Smooth muscle cell of the brain vasculature (primary cell): ENCODE measurements around the gene GOLGA6L10.
"Not testable (repeated sequence)": the region's sequence is repeated elsewhere in the genome, so short reads cannot be mapped to it uniquely, and the experiment has no call there.

Experiments used
- DNase-seq: peaks from one replicate; pipeline ENCODE4 v3.0.0-alpha.2; 2012; ENCODE audit warnings: low read depth, low spot score

The GOLGA6L10 gene

GRCh38 chr15:82342632-82343374 is 6.5 kb downstream of the GOLGA6L10 start:
- DNase-seq = not testable (repeated sequence)

GRCh38 chr15:82338573-82338972 is 10.7 kb downstream of the GOLGA6L10 start:
- DNase-seq = not testable (repeated sequence)

- DNase-seq = not testable (repeated sequence)
Observed at GRCh38 chr15:82338053-82338452, 11.2 kb downstream of the GOLGA6L10 start.

GRCh38 chr15:82337051-82337450 is 12.2 kb downstream of the GOLGA6L10 start:
- not testable (repeated sequence) for DNase-seq

- not testable (repeated sequence) for DNase-seq
Observed at GRCh38 chr15:82336180-82336647, 13.1 kb downstream of the GOLGA6L10 start.

GRCh38 chr15:82335006-82335405 is 14.3 kb downstream of the GOLGA6L10 start:
- not testable (repeated sequence) for DNase-seq

GRCh38 chr15:82334554-82334932 is 14.7 kb downstream of the GOLGA6L10 start:
- DNase-seq = not testable (repeated sequence)

- DNase-seq = not testable (repeated sequence)
Observed at GRCh38 chr15:82333603-82334553, 15.4 kb downstream of the GOLGA6L10 start.

GRCh38 chr15:82332711-82333602 is 16.3 kb downstream of the GOLGA6L10 start:
- DNase-seq = not testable (repeated sequence)

- not testable (repeated sequence) for DNase-seq
Observed at GRCh38 chr15:82331576-82332304, 17.5 kb downstream of the GOLGA6L10 start.

GRCh38 chr15:82330921-82331320 is 18.4 kb downstream of the GOLGA6L10 start:
- DNase-seq = not testable (repeated sequence)

GRCh38 chr15:82329039-82329438 is 20.2 kb downstream of the GOLGA6L10 start:
- not testable (repeated sequence) for DNase-seq

- not testable (repeated sequence) for DNase-seq
Observed at GRCh38 chr15:82327372-82327771, 21.9 kb downstream of the GOLGA6L10 start.

GRCh38 chr15:82326896-82327295 is 22.4 kb downstream of the GOLGA6L10 start:
- not testable (repeated sequence) for DNase-seq

- not testable (repeated sequence) for DNase-seq
Observed at GRCh38 chr15:82325646-82326045, 23.6 kb downstream of the GOLGA6L10 start.

- DNase-seq = not testable (repeated sequence)
Observed at GRCh38 chr15:82324831-82325230, 24.4 kb downstream of the GOLGA6L10 start.

- DNase-seq = not testable (repeated sequence)
Observed at GRCh38 chr15:82322488-82322887, 26.8 kb downstream of the GOLGA6L10 start.

- DNase-seq = not testable (repeated sequence)
Observed at GRCh38 chr15:82320861-82321260, 28.4 kb downstream of the GOLGA6L10 start.

- not testable (repeated sequence) for DNase-seq
Observed at GRCh38 chr15:82319522-82320278, 29.6 kb downstream of the GOLGA6L10 start.

- DNase-seq = not testable (repeated sequence)
Observed at GRCh38 chr15:82318281-82318680, 31.0 kb downstream of the GOLGA6L10 start.
